Fibroblast of lung (primary cell): ENCODE results near the gene HAGH.

Experiments used
- CTCF ChIP-seq, 2 donors: IDR thresholded peaks in 1 of 2; conservative IDR thresholded peaks in 1 of 2; 1 replicate in 1 of 2; 2 replicates in 1 of 2; pipeline ENCODE4 v1.5.1; 2011 to 2012; ENCODE audit warnings: low read length in 2 of 2, control low read depth in 1 of 2, inconsistent platforms in 1 of 2, low read depth in 1 of 2, mild to moderate bottlenecking in 1 of 2
- EZH2 ChIP-seq: IDR thresholded peaks from 2 replicates; pipeline ENCODE4 v1.5.1; 2012; ENCODE audit warnings: low read length, control low read depth, mild to moderate bottlenecking; ENCODE audit errors: missing control alignments

GRCh38 chr16:1791256-1791942 lies 35.2 kb downstream of the HAGH start:
- TF ChIP-seq CTCF (conservative IDR thresholded peaks at IDR 0.05 in 1 of 2, IDR thresholded peaks at IDR 0.05 in 1 of 2; ENCODE audit: low read depth in 1 of 2, low read length in 2 of 2), result no peak
- no peak for TF ChIP-seq EZH2
